GM23248 (cell line): Measurements from ENCODE around the gene PCDHGB5. TPM values are rescaled to one million over a fixed set of nuclear protein-coding genes. Genes with fewer than 3 reads are reported as not detected.

Experiments
- DNase-seq: peaks from one replicate; pipeline ENCODE4 v3.0.0-alpha.2; 2015
- H2AFZ ChIP-seq: fragments of 200-600 bp; sonication (generic); 2 replicates; pipeline ENCODE4 v1.6.1; 2016; ENCODE audit warnings: antibody characterized with exemption
- H3F3A ChIP-seq: fragments of 200-600 bp; sonication (generic); 2 replicates; pipeline ENCODE4 v1.6.1; 2016; ENCODE audit warnings: mild to moderate bottlenecking, antibody characterized with exemption, mixed run types; ENCODE audit not compliant: insufficient read depth
- H3K27ac ChIP-seq: fragments of 200-600 bp; sonication (generic); 2 replicates; pipeline ENCODE4 v1.5.1; 2016; ENCODE audit warnings: mild to moderate bottlenecking
- H3K27me3 ChIP-seq: fragments of 200-600 bp; sonication (generic); replicated peaks from 2 replicates; pipeline ENCODE4 v1.6.1; 2016; ENCODE audit warnings: mild to moderate bottlenecking; ENCODE audit not compliant: insufficient read depth
- H3K36me3 ChIP-seq: fragments of 200-600 bp; sonication (generic); 2 replicates; pipeline ENCODE4 v1.6.1; 2016; ENCODE audit warnings: low read depth, mild to moderate bottlenecking
- H3K4me1 ChIP-seq: fragments of 200-600 bp; sonication (generic); 2 replicates; pipeline ENCODE4 v1.6.1; 2016; ENCODE audit warnings: mild to moderate bottlenecking; ENCODE audit not compliant: insufficient read depth
- H3K4me2 ChIP-seq: fragments of 200-600 bp; sonication (generic); one replicate; pipeline ENCODE4 v1.6.1; 2016; ENCODE audit warnings: mild to moderate bottlenecking; ENCODE audit not compliant: unreplicated experiment
- H3K4me3 ChIP-seq: fragments of 200-600 bp; sonication (generic); 2 replicates; pipeline ENCODE4 v1.5.1; 2016; ENCODE audit warnings: mild to moderate bottlenecking
- H3K79me2 ChIP-seq: fragments of 200-600 bp; sonication (generic); 2 replicates; pipeline ENCODE4 v1.6.1; 2016; ENCODE audit warnings: mild to moderate bottlenecking; ENCODE audit not compliant: insufficient read depth
- H3K9ac ChIP-seq: fragments of 200-600 bp; sonication (generic); 2 replicates; pipeline ENCODE4 v1.6.1; 2016; ENCODE audit warnings: mild to moderate bottlenecking
- H3K9me2 ChIP-seq: fragments of 200-600 bp; sonication (generic); 2 replicates; pipeline ENCODE4 v1.6.1; 2016; ENCODE audit warnings: mixed run types, mild to moderate bottlenecking, moderate library complexity; ENCODE audit not compliant: insufficient read depth
- H3K9me3 ChIP-seq: fragments of 200-600 bp; sonication (generic); one replicate; pipeline ENCODE4 v1.6.1; 2017; ENCODE audit warnings: low read depth
- H4K20me1 ChIP-seq: fragments of 200-600 bp; sonication (generic); 2 replicates; pipeline ENCODE4 v1.6.0; 2016; ENCODE audit not compliant: insufficient read depth
- EZH2 ChIP-seq: fragments of 200-600 bp; sonication (generic); IDR thresholded peaks from 2 replicates; pipeline ENCODE4 v1.6.1; 2018; ENCODE audit warnings: antibody characterized with exemption, mild to moderate bottlenecking; ENCODE audit not compliant: insufficient read depth, poor library complexity, severe bottlenecking
- EZH2phosphoT487 ChIP-seq: fragments of 200-600 bp; sonication (generic); IDR thresholded peaks from 2 replicates; pipeline ENCODE4 v1.6.1; 2018; ENCODE audit warnings: antibody characterized with exemption, moderate library complexity, mild to moderate bottlenecking, low read depth; ENCODE audit not compliant: insufficient read depth
- WGBS, 2 experiments: methylation state at CpG; one replicate each; pipeline ENCODE4 v1.1.6; 2015 to 2017; ENCODE audit warnings: low lambda C conversion rate in 2 of 2, low coverage in 1 of 2; ENCODE audit errors: missing lambda C conversion rate in 2 of 2; 5-methylcytosine and 5-hydroxymethylcytosine counted together
- in situ Hi-C: fragments of 300-500 bp; cut with MboI; formaldehyde crosslinking; loops from 2 replicates; pipeline ENCODE4 v1.15.0; 2020
- polyA plus RNA-seq: library from polyadenylated mRNA; unstranded; fragments of >200 nt; fragmentation: Nextera tagmentation; extraction: Ambion mirVana; gene quantifications from 2 replicates; pipeline ENCODE4 v1.2.1, GENCODE V29; 2016
- total RNA-seq: library from RNA; depleted of rRNA; stranded (reverse); fragments of >200 nt; shearing (Covaris generic); gene quantifications from 2 replicates; pipeline ENCODE4 v1.2.3, GENCODE V29; 2014; rRNA removed

The PCDHGB5 gene
- total and polyA plus RNA-seq, 2 experiments from 2014 or later, result 13.2 to 15.0 TPM

DNA sequence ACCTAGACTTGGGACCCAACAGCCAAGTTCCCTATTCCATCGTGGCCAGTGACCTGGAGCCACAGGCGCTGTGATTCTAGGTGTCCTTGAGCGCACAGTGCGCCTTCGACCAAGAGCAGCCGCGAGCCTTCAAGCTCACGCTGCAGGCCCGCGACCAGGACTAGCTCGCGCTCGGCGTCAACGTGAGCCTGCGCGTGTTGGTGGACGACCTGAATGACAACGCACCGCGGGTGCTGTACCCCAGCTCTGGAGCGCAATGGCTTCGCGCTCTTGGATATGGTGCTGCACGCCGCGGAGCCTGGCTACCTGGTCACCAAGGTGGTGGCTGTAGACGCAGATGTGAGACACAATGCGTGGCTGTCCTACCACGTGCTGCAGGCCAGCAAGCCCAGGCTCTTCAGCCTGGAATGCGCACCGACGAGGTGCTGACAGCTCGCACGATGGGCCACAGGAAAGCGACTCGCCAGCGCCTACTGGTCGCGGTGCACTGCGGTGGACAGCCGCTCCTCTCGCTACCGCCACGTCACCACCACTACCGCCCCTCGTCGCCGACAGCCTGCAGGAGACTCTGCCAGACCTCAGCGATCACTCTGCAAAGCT, 43.9 kb downstream of the PCDHGB5 start:
- Histone ChIP-seq H3K4me2 (no peak overlapping the region), H3K36me3 (no peaks in the 10 kb centered on the region), H3F3A (peaks cover 12% of the 10 kb centered on the region; the same call in 1 of the 2 replicates), H4K20me1 (no peaks in the 10 kb centered on the region), H3K9me2 (no peaks in the 10 kb centered on the region), H3K4me1 (peaks cover 18% of the 10 kb centered on the region), H3K27me3 (no peaks in the 10 kb centered on the region), H2AFZ (no peak overlapping the region), H3K27ac (no peak overlapping the region), H3K9me3 (no peaks in the 10 kb centered on the region), H3K4me3 (no peak overlapping the region), H3K9ac (no peak overlapping the region), H3K79me2 (peaks cover 81% of the 10 kb centered on the region)
- in situ Hi-C loops, result no loop called here
- DNase-seq, result no peak
- TF ChIP-seq EZH2, result no peak
- no peak for TF ChIP-seq EZH2phosphoT487
- WGBS, 2 experiments, result 56 to 58% methylated on average over 50 of the region's 50 CpGs

Other genes starting within 250 kb of the PCDHGB5 start
Only the 30 nearest of the 37 such genes appear.
- gene PCDHB9, start 210.8 kb upstream of the PCDHGB5 start, total RNA-seq, result 1.5 and 2.5 TPM in 2 replicates
- 1.3 and 1.9 TPM in 2 replicates for gene PCDHB9, start 210.8 kb upstream of the PCDHGB5 start, polyA plus RNA-seq
- 1.3 and 2.9 TPM in 2 replicates for gene PCDHB10, start 205.6 kb upstream of the PCDHGB5 start, total RNA-seq
- gene PCDHB10, start 205.6 kb upstream of the PCDHGB5 start, polyA plus RNA-seq, result 0.86 and 1.3 TPM in 2 replicates
- 0.38 and 1.2 TPM in 2 replicates for gene PCDHB11, start 198.3 kb upstream of the PCDHGB5 start, total RNA-seq
- gene PCDHB11, start 198.3 kb upstream of the PCDHGB5 start, polyA plus RNA-seq, result 1.1 TPM in 2 replicates
- gene PCDHB12, start 189.2 kb upstream of the PCDHGB5 start, total RNA-seq, result 0.43 and 2.9 TPM in 2 replicates
- 0.48 and 0.53 TPM in 2 replicates for gene PCDHB12, start 189.2 kb upstream of the PCDHGB5 start, polyA plus RNA-seq
- gene PCDHB13, start 184.0 kb upstream of the PCDHGB5 start, total RNA-seq, result 2.8 and 3.3 TPM in 2 replicates
- 1.6 and 2.0 TPM in 2 replicates for gene PCDHB13, start 184.0 kb upstream of the PCDHGB5 start, polyA plus RNA-seq
- 2.1 and 4.3 TPM in 2 replicates for gene PCDHB14, start 174.6 kb upstream of the PCDHGB5 start, total RNA-seq
- 1.7 and 2.1 TPM in 2 replicates for gene PCDHB14, start 174.6 kb upstream of the PCDHGB5 start, polyA plus RNA-seq
- 2.7 and 2.8 TPM in 2 replicates for gene PCDHB15, start 152.6 kb upstream of the PCDHGB5 start, total RNA-seq
- 1.5 and 1.9 TPM in 2 replicates for gene PCDHB15, start 152.6 kb upstream of the PCDHGB5 start, polyA plus RNA-seq
- gene SLC25A2, start 93.9 kb upstream of the PCDHGB5 start, total RNA-seq, result not detected in 2 replicates
- not detected in 2 replicates for gene SLC25A2, start 93.9 kb upstream of the PCDHGB5 start, polyA plus RNA-seq
- 65.0 and 65.9 TPM in 2 replicates for gene TAF7, start 77.2 kb upstream of the PCDHGB5 start, total RNA-seq
- 104 and 114 TPM in 2 replicates for gene TAF7, start 77.2 kb upstream of the PCDHGB5 start, polyA plus RNA-seq
- 0.38 and 1.8 TPM in 2 replicates for gene PCDHGA1, start 67.4 kb upstream of the PCDHGB5 start, total RNA-seq
- 0.63 and 0.72 TPM in 2 replicates for gene PCDHGA1, start 67.4 kb upstream of the PCDHGB5 start, polyA plus RNA-seq
- 6.3 and 7.3 TPM in 2 replicates for gene PCDHGA2, start 59.2 kb upstream of the PCDHGB5 start, total RNA-seq
- 4.3 and 5.3 TPM in 2 replicates for gene PCDHGA2, start 59.2 kb upstream of the PCDHGB5 start, polyA plus RNA-seq
- gene PCDHGA3, start 54.1 kb upstream of the PCDHGB5 start, total RNA-seq, result 7.5 and 7.6 TPM in 2 replicates
- 4.0 and 5.4 TPM in 2 replicates for gene PCDHGA3, start 54.1 kb upstream of the PCDHGB5 start, polyA plus RNA-seq
- 0.25 and 0.86 TPM in 2 replicates for gene PCDHGB1, start 47.8 kb upstream of the PCDHGB5 start, total RNA-seq
- gene PCDHGB1, start 47.8 kb upstream of the PCDHGB5 start, polyA plus RNA-seq, result 0.16 and 0.19 TPM in 2 replicates
- gene PCDHGA4, start 42.9 kb upstream of the PCDHGB5 start, total RNA-seq, result 10.8 and 13.9 TPM in 2 replicates
- 8.1 and 8.6 TPM in 2 replicates for gene PCDHGA4, start 42.9 kb upstream of the PCDHGB5 start, polyA plus RNA-seq
- 2.2 and 2.5 TPM in 2 replicates for gene PCDHGB2, start 38.0 kb upstream of the PCDHGB5 start, total RNA-seq
- gene PCDHGB2, start 38.0 kb upstream of the PCDHGB5 start, polyA plus RNA-seq, result 0.76 and 0.94 TPM in 2 replicates
- 0.86 and 1.3 TPM in 2 replicates for gene PCDHGA5, start 33.8 kb upstream of the PCDHGB5 start, total RNA-seq
- gene PCDHGA5, start 33.8 kb upstream of the PCDHGB5 start, polyA plus RNA-seq, result 0.24 and 0.35 TPM in 2 replicates
- 2.8 and 4.0 TPM in 2 replicates for gene PCDHGB3, start 27.7 kb upstream of the PCDHGB5 start, total RNA-seq
- 0.95 and 1.2 TPM in 2 replicates for gene PCDHGB3, start 27.7 kb upstream of the PCDHGB5 start, polyA plus RNA-seq
- 5.4 and 5.8 TPM in 2 replicates for gene PCDHGA6, start 24.1 kb upstream of the PCDHGB5 start, total RNA-seq
- gene PCDHGA6, start 24.1 kb upstream of the PCDHGB5 start, polyA plus RNA-seq, result 2.1 and 2.6 TPM in 2 replicates
- 0.43 and 1.6 TPM in 2 replicates for gene PCDHGA7, start 15.2 kb upstream of the PCDHGB5 start, total RNA-seq
- 0.84 and 1.1 TPM in 2 replicates for gene PCDHGA7, start 15.2 kb upstream of the PCDHGB5 start, polyA plus RNA-seq
- 6.8 and 7.6 TPM in 2 replicates for gene PCDHGB4, start 10.2 kb upstream of the PCDHGB5 start, total RNA-seq
- 5.0 and 5.6 TPM in 2 replicates for gene PCDHGB4, start 10.2 kb upstream of the PCDHGB5 start, polyA plus RNA-seq
- gene PCDHGA8, start 5.3 kb upstream of the PCDHGB5 start, total RNA-seq, result 0.86 and 1.5 TPM in 2 replicates
- 0.25 and 0.69 TPM in 2 replicates for gene PCDHGA8, start 5.3 kb upstream of the PCDHGB5 start, polyA plus RNA-seq
- 2.6 and 2.9 TPM in 2 replicates for gene PCDHGA9, start 4.8 kb downstream of the PCDHGB5 start, total RNA-seq
- 0.61 and 0.71 TPM in 2 replicates for gene PCDHGA9, start 4.8 kb downstream of the PCDHGB5 start, polyA plus RNA-seq
- gene PCDHGB6, start 10.1 kb downstream of the PCDHGB5 start, total RNA-seq, result 1.9 and 4.3 TPM in 2 replicates
- gene PCDHGB6, start 10.1 kb downstream of the PCDHGB5 start, polyA plus RNA-seq, result 3.0 and 3.2 TPM in 2 replicates
- gene PCDHGA10, start 15.0 kb downstream of the PCDHGB5 start, total RNA-seq, result 10.4 and 11.1 TPM in 2 replicates
- 4.6 and 5.4 TPM in 2 replicates for gene PCDHGA10, start 15.0 kb downstream of the PCDHGB5 start, polyA plus RNA-seq
- gene PCDHGB7, start 19.7 kb downstream of the PCDHGB5 start, total RNA-seq, result 14.2 and 14.8 TPM in 2 replicates
- gene PCDHGB7, start 19.7 kb downstream of the PCDHGB5 start, polyA plus RNA-seq, result 12.7 and 13.2 TPM in 2 replicates
- gene PCDHGA11, start 23.1 kb downstream of the PCDHGB5 start, total RNA-seq, result 21.7 and 25.3 TPM in 2 replicates
- 15.3 and 18.1 TPM in 2 replicates for gene PCDHGA11, start 23.1 kb downstream of the PCDHGB5 start, polyA plus RNA-seq
- 8.6 and 10.9 TPM in 2 replicates for gene PCDHGA12, start 32.6 kb downstream of the PCDHGB5 start, total RNA-seq
- gene PCDHGA12, start 32.6 kb downstream of the PCDHGB5 start, polyA plus RNA-seq, result 6.7 and 8.5 TPM in 2 replicates
- 44.6 and 53.1 TPM in 2 replicates for gene PCDHGC3, start 78.0 kb downstream of the PCDHGB5 start, total RNA-seq
- gene PCDHGC3, start 78.0 kb downstream of the PCDHGB5 start, polyA plus RNA-seq, result 74.4 and 77.4 TPM in 2 replicates
- 0.38 and 0.54 TPM in 2 replicates for gene PCDHGC4, start 87.1 kb downstream of the PCDHGB5 start, total RNA-seq
- gene PCDHGC4, start 87.1 kb downstream of the PCDHGB5 start, polyA plus RNA-seq, result 0.11 and 0.16 TPM in 2 replicates
- gene PCDHGC5, start 91.1 kb downstream of the PCDHGB5 start, total RNA-seq, result 2.2 and 3.2 TPM in 2 replicates
- gene PCDHGC5, start 91.1 kb downstream of the PCDHGB5 start, polyA plus RNA-seq, result 1.8 and 2.5 TPM in 2 replicates